Upper lobe of right lung (tissue), 1 donor: ENCODE results near the gene TNRC6C. TPM values are rescaled to one million over a fixed set of nuclear protein-coding genes. Genes with fewer than 3 reads are reported as not detected.
"Not testable (repeated sequence)": the region's sequence is repeated elsewhere in the genome, so short reads cannot be mapped to it uniquely, and the experiment has no call there.

ENCODE experiments used
- ATAC-seq: fragments of 200-7000 bp; cut with Tn5 transposase; one replicate; pipeline ENCODE4 v1.9.1; 2020; ENCODE audit warnings: mild to moderate bottlenecking, moderate library complexity
- DNase-seq: peaks from one replicate; pipeline ENCODE4 v3.0.0-alpha.2; 2020
- H3K27ac ChIP-seq: fragments of 200-600 bp; one replicate; pipeline ENCODE4 v1.8.0; 2022
- H3K27me3 ChIP-seq: fragments of 200-600 bp; one replicate; pipeline ENCODE4 v1.8.0; 2022; ENCODE audit warnings: mild to moderate bottlenecking
- H3K36me3 ChIP-seq: fragments of 200-600 bp; one replicate; pipeline ENCODE4 v1.8.0; 2022
- H3K4me1 ChIP-seq: fragments of 200-600 bp; one replicate; pipeline ENCODE4 v1.8.0; 2022
- H3K4me3 ChIP-seq: fragments of 200-600 bp; one replicate; pipeline ENCODE4 v1.8.0; 2022; ENCODE audit warnings: mild to moderate bottlenecking
- H3K9me3 ChIP-seq: fragments of 200-600 bp; one replicate; pipeline ENCODE4 v1.8.0; 2022
- intact Hi-C: fragments of 100-400 bp; cut with DNase I; formaldehyde crosslinking; loops from one replicate; pipeline ENCODE4 v1.11.0; 2022
- total RNA-seq: library from RNA; stranded (reverse); fragmentation: NEBNext Ultra II Directional; extraction: Animal tissue kit (Norgen Biotek cat#: 25700); gene quantifications from one replicate; pipeline ENCODE4 v1.2.1, GENCODE V29; 2021
- TF ChIP-seq, protein P1 (sequence below): fragments of 200-600 bp; IDR thresholded peaks from one replicate; pipeline ENCODE4 v1.8.0; 2022; ENCODE audit warnings: antibody characterized with exemption
- donor health status: DM: no; HTN: yes; CAD: no; lungs with severe emphysema.

The TNRC6C gene
- total RNA-seq, 1 donor from 2014 or later, result 21.7 TPM

DNA sequence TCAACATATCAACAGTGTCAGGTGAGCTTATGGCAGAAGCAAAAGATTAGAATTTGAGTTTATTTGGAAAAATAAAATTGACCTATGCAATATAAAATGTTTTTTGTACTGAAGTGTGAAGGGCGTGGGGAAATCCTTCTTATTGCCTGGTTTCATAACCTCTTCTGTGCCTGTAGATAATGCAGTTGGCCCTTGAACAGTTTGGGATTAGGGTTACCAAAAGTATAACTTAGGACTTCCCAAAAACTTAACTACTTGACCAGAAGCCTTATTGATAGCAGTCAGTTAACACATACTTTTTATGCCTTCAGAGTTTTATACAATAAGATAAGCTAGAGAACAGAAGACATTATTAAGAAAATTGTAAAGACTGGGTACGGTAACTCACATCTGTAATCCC, 104.1 kb downstream of the TNRC6C start:
- ATAC-seq (no peak), DNase-seq (no peak)
- TF ChIP-seq, protein P1, sequence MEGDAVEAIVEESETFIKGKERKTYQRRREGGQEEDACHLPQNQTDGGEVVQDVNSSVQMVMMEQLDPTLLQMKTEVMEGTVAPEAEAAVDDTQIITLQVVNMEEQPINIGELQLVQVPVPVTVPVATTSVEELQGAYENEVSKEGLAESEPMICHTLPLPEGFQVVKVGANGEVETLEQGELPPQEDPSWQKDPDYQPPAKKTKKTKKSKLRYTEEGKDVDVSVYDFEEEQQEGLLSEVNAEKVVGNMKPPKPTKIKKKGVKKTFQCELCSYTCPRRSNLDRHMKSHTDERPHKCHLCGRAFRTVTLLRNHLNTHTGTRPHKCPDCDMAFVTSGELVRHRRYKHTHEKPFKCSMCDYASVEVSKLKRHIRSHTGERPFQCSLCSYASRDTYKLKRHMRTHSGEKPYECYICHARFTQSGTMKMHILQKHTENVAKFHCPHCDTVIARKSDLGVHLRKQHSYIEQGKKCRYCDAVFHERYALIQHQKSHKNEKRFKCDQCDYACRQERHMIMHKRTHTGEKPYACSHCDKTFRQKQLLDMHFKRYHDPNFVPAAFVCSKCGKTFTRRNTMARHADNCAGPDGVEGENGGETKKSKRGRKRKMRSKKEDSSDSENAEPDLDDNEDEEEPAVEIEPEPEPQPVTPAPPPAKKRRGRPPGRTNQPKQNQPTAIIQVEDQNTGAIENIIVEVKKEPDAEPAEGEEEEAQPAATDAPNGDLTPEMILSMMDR, result no peak
- Histone ChIP-seq H3K27ac (no peak overlapping the region), H3K9me3 (no peaks in the 10 kb centered on the region), H3K4me3 (no peak overlapping the region), H3K4me1 (no peaks in the 10 kb centered on the region), H3K27me3 (no peaks in the 10 kb centered on the region), H3K36me3 (peaks cover 16% of the 10 kb centered on the region)
- intact Hi-C loops, result no loop called here

DNA sequence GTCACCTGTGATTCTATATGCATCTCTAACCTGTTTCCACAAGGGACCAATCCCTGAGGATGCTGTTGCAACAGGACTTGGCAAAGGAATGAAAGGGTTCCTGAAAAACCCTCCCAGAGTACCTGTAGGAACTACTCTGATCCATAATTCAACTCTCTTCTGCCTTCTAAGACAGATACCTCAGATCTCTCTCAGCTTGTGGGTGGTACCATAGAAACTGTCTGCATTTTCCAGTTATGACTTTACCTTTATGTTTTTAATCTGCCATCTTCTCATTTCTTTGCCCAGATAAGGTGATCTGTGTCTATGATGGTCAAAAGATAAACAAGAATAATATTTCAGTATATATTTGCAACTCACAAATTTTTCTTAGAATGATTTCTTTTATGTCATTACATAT, 105.0 kb downstream of the TNRC6C start:
- Histone ChIP-seq H3K9me3 (no peaks in the 10 kb centered on the region), H3K27me3 (no peaks in the 10 kb centered on the region), H3K4me3 (no peak overlapping the region), H3K36me3 (peaks cover 25% of the 10 kb centered on the region), H3K27ac (no peak overlapping the region), H3K4me1 (no peaks in the 10 kb centered on the region)
- intact Hi-C loops, result no loop called here
- ATAC-seq, result no peak
- no peak for DNase-seq
- TF ChIP-seq, protein P1, result no peak

DNA sequence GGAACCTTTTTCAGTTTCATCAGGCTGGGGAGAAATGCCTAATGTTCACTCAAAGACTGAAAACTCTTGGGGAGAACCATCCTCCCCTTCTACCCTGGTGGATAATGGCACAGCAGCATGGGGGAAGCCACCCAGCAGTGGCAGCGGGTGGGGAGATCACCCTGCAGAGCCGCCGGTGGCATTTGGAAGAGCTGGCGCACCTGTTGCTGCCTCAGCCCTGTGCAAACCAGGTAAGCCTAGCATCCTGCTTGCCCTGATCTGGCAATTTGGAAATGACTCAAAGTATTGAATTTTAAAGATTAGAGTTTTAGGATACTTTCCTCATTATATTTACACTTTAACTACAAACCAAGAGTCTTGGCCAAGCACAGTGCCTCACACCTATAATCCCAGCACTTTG, 106.2 kb downstream of the TNRC6C start:
- H3K4me3 ChIP-seq, result no peak overlapping the region
- ATAC-seq, result no peak
- TF ChIP-seq, protein P1, result no peak
- DNase-seq, result no peak
- H3K27ac ChIP-seq, result no peak overlapping the region
- H3K9me3 ChIP-seq, result no peaks in the 10 kb centered on the region
- intact Hi-C loops, result no loop called here
- no peaks in the 10 kb centered on the region for H3K27me3 ChIP-seq
- H3K36me3 ChIP-seq, result peaks cover 36% of the 10 kb centered on the region
- H3K4me1 ChIP-seq, result no peaks in the 10 kb centered on the region

DNA sequence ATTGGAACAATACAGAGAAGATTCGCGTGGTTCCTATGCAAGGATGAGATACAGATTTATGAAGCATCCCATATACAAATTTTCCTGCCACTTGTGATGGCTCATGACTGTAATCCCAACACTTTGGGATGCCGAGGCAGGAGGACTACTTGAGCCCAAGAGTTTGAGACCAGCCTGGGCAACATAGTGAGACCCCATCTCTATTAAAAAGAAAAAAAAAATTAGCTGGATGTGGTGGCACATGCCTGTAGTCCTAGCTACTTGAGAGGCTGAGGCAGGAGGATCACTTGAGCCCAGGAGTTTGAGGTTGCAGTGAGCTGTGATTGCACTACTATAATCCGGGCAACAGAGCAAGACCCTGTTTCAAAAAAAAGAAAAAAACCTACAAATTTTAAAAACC, 108.5 kb downstream of the TNRC6C start:
- peaks cover 57% of the 10 kb centered on the region for H3K36me3 ChIP-seq
- H3K27me3 ChIP-seq, intact Hi-C loops, H3K27ac ChIP-seq, H3K4me1 ChIP-seq, H3K4me3 ChIP-seq, ATAC-seq, H3K9me3 ChIP-seq, DNase-seq: not testable (repeated sequence)

DNA sequence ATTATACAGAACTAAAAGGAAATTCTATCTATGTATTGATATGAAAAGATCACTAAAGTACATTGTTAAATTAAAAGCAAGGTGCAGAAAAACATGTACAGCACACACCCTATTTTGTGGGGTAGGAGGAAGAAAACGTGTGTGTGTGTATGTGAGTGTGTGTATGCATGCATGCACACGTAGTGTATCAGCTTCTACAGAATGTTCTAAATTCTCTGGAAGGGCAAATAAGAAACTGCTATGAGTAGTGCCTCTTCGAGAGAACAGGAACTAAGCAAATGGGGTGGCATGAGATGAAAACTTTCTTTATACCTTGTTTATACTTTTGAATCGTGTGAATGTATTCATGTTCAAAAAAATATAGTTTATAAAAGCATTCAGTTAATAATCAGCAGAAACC, 111.2 kb downstream of the TNRC6C start:
- TF ChIP-seq, protein P1, result no peak
- intact Hi-C loops, result no loop called here
- H3K27me3 ChIP-seq, result no peaks in the 10 kb centered on the region
- H3K4me3 ChIP-seq, result no peak overlapping the region
- DNase-seq, result no peak
- no peaks in the 10 kb centered on the region for H3K4me1 ChIP-seq
- H3K27ac ChIP-seq, result no peak overlapping the region
- peaks cover 82% of the 10 kb centered on the region for H3K36me3 ChIP-seq
- ATAC-seq, result no peak
- H3K9me3 ChIP-seq, result no peaks in the 10 kb centered on the region

DNA sequence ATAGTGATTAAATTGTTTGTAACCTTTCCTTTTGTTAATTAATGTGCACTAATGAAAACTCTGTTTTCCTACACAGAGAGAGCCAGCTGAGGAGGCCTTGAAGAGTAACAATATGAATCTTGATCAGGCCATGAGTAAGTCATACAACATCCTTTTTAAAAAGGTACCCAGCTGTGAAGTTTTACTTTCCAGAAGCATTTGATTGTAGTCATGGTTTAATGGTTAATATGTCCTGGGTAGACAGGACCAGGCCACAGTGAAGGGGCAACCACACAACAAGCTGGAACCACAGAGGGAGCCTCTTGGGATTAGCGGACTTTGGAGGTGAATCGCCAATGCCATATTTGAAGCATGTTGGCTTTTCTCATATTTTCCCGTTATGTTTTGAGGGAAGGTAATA, 114.5 kb downstream of the TNRC6C start:
- H3K4me1 ChIP-seq, result no peaks in the 10 kb centered on the region
- no peaks in the 10 kb centered on the region for H3K9me3 ChIP-seq
- no peaks in the 10 kb centered on the region for H3K27me3 ChIP-seq
- H3K36me3 ChIP-seq, result peaks cover 97% of the 10 kb centered on the region
- no peak for DNase-seq
- H3K4me3 ChIP-seq, result no peak overlapping the region
- TF ChIP-seq, protein P1, result no peak
- intact Hi-C loops, result no loop called here
- no peak overlapping the region for H3K27ac ChIP-seq
- no peak for ATAC-seq
